Spinal cord (tissue), 10 donors: ENCODE measurements around the gene PKD1L1. TPM values are rescaled to one million over a fixed set of nuclear protein-coding genes. Genes with fewer than 3 reads are reported as not detected.
"Not testable (repeated sequence)": the region's sequence is repeated elsewhere in the genome, so short reads cannot be mapped to it uniquely, and the experiment has no call there.

Source experiments
- DNase-seq, 6 donors: peaks; one replicate each; pipeline versions ENCODE4 v3.0.0 to v3.0.0-alpha.2; 2013 to 2015; ENCODE audit warnings: low spot score in 6 of 6, low read depth in 4 of 6
- H3K27ac ChIP-seq: one replicate; pipeline ENCODE4 v1.5.1; 2013; ENCODE audit warnings: low read depth, low read length, control low read depth
- H3K27me3 ChIP-seq: one replicate; pipeline ENCODE4 v1.6.1; 2013; ENCODE audit warnings: low read length; ENCODE audit not compliant: control insufficient read depth, insufficient read depth
- H3K36me3 ChIP-seq: one replicate; pipeline ENCODE4 v1.6.1; 2013; ENCODE audit warnings: low read length; ENCODE audit not compliant: control insufficient read depth, insufficient read depth
- H3K4me1 ChIP-seq: one replicate; pipeline ENCODE4 v1.6.1; 2013; ENCODE audit warnings: low read length; ENCODE audit not compliant: control insufficient read depth, insufficient read depth
- H3K4me3 ChIP-seq: one replicate; pipeline ENCODE4 v1.5.1; 2013; ENCODE audit warnings: low read depth, low read length, control low read depth
- H3K9me3 ChIP-seq: one replicate; pipeline ENCODE4 v1.6.1; 2013; ENCODE audit warnings: low read length; ENCODE audit not compliant: control insufficient read depth, insufficient read depth
- WGBS: methylation state at CpG from one replicate; pipeline ENCODE4 v1.1.5; 2013; ENCODE audit warnings: missing lambda C conversion rate; ENCODE audit not compliant: insufficient coverage; 5-methylcytosine and 5-hydroxymethylcytosine counted together
- polyA plus RNA-seq, 2 donors: library from polyadenylated mRNA; unstranded; fragments of 120-200 nt; gene quantifications; one replicate each; pipeline ENCODE4 v1.2.1, GENCODE V29; 2013; ENCODE audit not compliant: insufficient read length in 2 of 2
- total RNA-seq, 2 donors: library from RNA; depleted of rRNA in 1 of 2; stranded (reverse); fragments of 120-200 nt in 1 of 2; fragments of >200 nt in 1 of 2; gene quantifications; one replicate each; pipeline versions ENCODE4 v1.2.3 to v1.2.4, GENCODE V29; 2013 to 2014
- donor health status: healthy.

The PKD1L1 gene
- total and polyA plus RNA-seq, 4 donors: 0.44 to 1.4 (median 1.1) TPM

DNA sequence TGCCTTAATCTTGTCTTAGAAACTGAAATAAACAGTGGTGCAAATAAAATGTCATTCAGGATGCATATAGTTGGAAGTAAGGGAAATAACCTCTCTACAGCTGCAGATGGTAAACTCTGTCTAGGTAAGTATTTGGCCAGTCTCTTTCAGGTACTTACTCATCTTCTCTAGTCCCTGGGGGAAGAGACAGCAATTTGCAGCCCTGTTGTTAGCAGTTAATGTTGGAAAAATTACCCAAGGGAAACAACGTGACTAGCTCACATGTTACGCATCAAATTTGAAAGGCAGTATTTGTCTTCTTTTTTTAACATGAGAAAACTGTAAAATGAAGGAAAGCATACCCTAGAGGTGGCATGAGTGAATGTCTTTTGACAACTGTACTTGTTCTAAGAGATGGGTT is 34.3 kb upstream of the PKD1L1 start:
- DNase-seq: peak in 1 of 6 donors; percentile 74
- H3K4me1 ChIP-seq: peaks cover 4% of the 10 kb centered on the region
- H3K27me3 ChIP-seq: no peaks in the 10 kb centered on the region
- WGBS: 50% methylated on average over 2 of the region's 2 CpGs
- no peak overlapping the region for H3K27ac ChIP-seq
- H3K36me3 ChIP-seq: peaks cover 3% of the 10 kb centered on the region
- H3K9me3 ChIP-seq: no peaks in the 10 kb centered on the region
- no peak overlapping the region for H3K4me3 ChIP-seq

DNA sequence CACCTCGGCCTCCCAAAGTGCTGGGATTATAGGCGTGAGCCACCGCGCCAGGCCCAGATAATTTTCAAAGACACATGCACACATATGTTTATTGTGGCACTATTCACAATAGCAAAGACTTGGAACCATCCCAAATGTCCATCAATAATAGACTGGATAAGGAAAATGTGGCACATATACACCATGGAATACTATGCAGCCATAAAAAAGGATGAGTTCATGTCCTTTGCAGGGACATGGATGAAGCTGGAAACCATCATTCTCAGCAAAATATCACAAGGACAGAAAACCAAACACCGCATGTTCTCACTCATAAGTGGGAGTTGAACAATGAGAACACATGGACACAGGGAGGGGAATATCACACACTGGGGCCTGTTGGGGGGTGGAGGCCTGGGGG is 32.4 kb upstream of the PKD1L1 start:
- peaks cover 11% of the 10 kb centered on the region for H3K36me3 ChIP-seq
- WGBS: no CpG with 5 or more reads among the region's 5 CpGs
- not testable (repeated sequence) for H3K4me1 ChIP-seq, H3K9me3 ChIP-seq, H3K4me3 ChIP-seq, H3K27me3 ChIP-seq, DNase-seq, H3K27ac ChIP-seq

DNA sequence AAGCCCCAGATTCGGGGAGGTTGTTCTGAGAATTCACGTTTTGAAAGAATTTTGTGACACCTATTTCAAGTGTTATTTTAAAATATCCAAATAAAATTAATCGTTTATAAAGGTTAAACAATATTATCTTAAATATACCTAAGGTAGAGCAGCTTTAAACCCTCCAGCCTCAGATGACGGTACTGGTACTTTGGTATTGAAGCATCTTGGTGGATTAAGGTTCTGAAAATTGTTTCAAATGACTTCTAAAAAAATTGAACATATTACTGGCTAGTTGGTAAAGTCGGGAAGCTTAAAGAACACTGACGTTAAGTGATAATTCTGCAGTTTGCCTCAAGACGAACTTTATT is 31.5 kb upstream of the PKD1L1 start:
- Histone ChIP-seq H3K27ac (peak overlapping the region; percentile 91), H3K4me3 (peak overlapping the region; percentile 88), H3K27me3 (no peaks in the 10 kb centered on the region), H3K9me3 (no peaks in the 10 kb centered on the region), H3K36me3 (peaks cover 18% of the 10 kb centered on the region), H3K4me1 (peaks cover 4% of the 10 kb centered on the region)
- DNase-seq: peak in 1 of 6 donors; percentile 19
- no CpG with 5 or more reads among the region's 7 CpGs for WGBS

DNA sequence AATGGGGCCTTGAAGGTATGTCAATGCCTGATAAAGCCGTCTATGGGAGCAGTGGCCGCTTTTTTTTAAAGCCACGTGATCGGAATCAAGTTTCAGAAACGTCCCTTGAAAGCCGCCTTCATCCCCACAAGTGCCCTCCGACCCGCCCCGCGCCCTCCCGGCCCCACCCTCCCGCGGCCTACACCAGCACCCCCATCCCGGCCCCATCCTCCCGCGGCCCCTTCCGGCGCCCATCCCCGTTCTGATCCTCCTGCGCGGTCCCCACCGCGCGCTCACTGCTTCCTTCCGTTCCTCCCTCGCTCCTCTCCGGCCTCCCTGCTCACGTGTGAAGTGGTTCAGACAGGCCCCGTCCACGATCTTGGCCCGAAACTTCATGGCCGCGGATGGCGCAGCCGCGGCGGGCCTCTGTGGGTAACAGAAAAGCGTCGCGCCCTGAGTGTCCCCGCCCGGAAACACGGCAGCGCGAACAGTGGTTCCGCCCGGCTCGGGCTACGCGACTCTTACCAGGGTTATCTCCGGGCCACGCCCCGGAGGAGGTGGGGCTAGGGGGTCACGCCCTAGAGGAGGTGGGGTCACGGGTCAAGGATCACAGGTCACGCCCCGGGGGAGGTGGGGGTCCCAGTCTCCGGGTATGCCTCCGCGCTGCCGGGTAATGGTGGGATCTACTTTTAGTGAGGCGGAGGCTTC is 31.0 kb upstream of the PKD1L1 start, which contains the start of gene HUS1:
TSS of gene HUS1 (minus strand) at position 471 of the 687 bp plus-strand sequence. CDS start at position 375, 96 bp downstream.
- Histone ChIP-seq H3K9me3 (no peaks in the 10 kb centered on the region), H3K4me1 (peaks cover 4% of the 10 kb centered on the region), H3K4me3 (peak within 1 kb of the TSS; percentile 88), H3K36me3 (peaks cover 23% of the 10 kb centered on the region), H3K27ac (peak within 1 kb of the TSS; percentile 91), H3K27me3 (no peaks in the 10 kb centered on the region)
- DNase-seq: peak; percentile 74 to 97 (median 78)
- WGBS: under 1% methylated on average over 50 of the region's 62 CpGs

GRCh38 chr7:47978790-47979144 is 30.5 kb upstream of the PKD1L1 start:
- DNase-seq: no peak
- Histone ChIP-seq H3K27me3 (no peaks in the 10 kb centered on the region), H3K9me3 (no peaks in the 10 kb centered on the region), H3K4me1 (peaks cover 4% of the 10 kb centered on the region), H3K4me3 (peak overlapping the region; percentile 88), H3K36me3 (peaks cover 28% of the 10 kb centered on the region), H3K27ac (peak overlapping the region; percentile 61)
- WGBS: 29% methylated on average over 3 of the region's 4 CpGs

GRCh38 chr7:47973739-47974138 is 25.5 kb upstream of the PKD1L1 start:
- peaks cover 43% of the 10 kb centered on the region for H3K36me3 ChIP-seq
- H3K27me3 ChIP-seq: no peaks in the 10 kb centered on the region
- no peak overlapping the region for H3K4me3 ChIP-seq
- H3K9me3 ChIP-seq: no peaks in the 10 kb centered on the region
- no peak overlapping the region for H3K27ac ChIP-seq
- WGBS: 83% methylated on average over 1 of the region's 1 CpG
- no peak for DNase-seq
- H3K4me1 ChIP-seq: no peaks in the 10 kb centered on the region

DNA sequence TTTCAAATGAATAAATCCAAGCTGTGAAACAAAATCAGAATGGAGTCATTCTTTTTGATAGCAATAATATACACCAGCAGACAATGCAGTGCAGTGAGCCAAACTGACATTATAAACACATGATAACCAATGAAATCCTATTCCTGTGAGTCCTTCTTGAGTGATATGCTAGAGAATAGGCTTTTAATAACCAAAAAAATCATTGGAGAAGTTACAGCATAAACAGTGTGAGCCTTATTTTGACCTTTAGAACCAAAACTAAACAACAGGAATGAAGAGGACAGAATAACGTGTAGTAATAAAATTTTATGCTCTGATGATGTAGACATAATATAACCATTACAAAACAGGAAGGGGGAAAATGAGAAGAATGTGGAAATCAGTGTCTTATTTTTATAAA is 22.5 kb upstream of the PKD1L1 start:
- DNase-seq: no peak

DNA sequence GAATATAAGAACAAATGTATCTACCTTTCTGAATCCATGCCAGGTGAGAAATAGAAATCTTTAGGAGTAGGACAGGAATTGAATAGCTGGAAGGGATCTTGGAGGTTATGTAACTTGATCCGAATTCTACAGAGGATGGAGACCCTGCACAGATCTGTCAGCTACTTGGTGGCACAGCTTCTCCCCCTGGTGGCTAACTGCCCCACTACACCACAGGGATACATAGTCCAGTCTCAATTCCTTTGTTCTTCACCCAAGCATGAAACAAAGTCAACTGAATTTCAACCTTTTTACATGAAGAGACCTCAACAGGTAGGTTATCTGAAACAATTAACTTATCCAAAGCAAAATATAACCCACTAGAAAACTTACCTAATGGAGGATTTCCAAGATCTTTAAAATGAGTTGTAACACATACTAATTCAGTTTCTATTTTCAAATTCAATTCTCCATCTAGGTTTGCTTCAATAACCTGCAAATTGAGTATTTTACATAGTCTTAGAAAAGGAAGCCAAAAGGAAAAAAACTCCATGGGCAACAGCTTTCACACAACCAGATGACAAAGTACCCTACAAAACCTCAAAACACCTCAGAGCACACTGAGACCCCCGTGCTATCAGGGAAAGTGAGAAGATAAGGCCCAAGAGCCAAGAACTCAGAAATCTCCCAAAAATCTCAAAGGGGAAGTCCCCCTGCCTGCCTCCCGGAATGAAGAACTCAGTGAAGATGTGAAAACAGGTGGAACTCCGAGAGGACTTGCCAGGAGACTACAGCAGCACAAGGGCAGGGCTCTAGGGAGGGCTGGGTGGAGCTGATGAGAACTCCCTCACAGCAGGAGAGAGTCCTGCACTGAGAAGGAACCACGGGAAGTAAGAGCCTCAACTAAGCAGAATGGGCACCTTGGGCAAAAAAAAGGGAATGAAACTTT is 20.8 kb upstream of the PKD1L1 start:
- H3K36me3 ChIP-seq: peaks cover 51% of the 10 kb centered on the region
- H3K9me3 ChIP-seq: no peaks in the 10 kb centered on the region
- 44% methylated on average over 3 of the region's 5 CpGs for WGBS
- H3K4me3 ChIP-seq: no peak overlapping the region
- peak in 5 of 6 donors; percentile 36 to 93 (median 69) for DNase-seq
- no peak overlapping the region for H3K27ac ChIP-seq
- H3K27me3 ChIP-seq: no peaks in the 10 kb centered on the region
- no peaks in the 10 kb centered on the region for H3K4me1 ChIP-seq

More for the DNA sequence above, 22.5 kb upstream of the PKD1L1 start:
- H3K27me3 ChIP-seq: no peaks in the 10 kb centered on the region
- no CpG with 5 or more reads among the region's 1 CpG for WGBS
- H3K36me3 ChIP-seq: peaks cover 51% of the 10 kb centered on the region
- no peaks in the 10 kb centered on the region for H3K4me1 ChIP-seq
- H3K9me3 ChIP-seq: no peaks in the 10 kb centered on the region
- no peak overlapping the region for H3K4me3 ChIP-seq
- no peak overlapping the region for H3K27ac ChIP-seq

DNA sequence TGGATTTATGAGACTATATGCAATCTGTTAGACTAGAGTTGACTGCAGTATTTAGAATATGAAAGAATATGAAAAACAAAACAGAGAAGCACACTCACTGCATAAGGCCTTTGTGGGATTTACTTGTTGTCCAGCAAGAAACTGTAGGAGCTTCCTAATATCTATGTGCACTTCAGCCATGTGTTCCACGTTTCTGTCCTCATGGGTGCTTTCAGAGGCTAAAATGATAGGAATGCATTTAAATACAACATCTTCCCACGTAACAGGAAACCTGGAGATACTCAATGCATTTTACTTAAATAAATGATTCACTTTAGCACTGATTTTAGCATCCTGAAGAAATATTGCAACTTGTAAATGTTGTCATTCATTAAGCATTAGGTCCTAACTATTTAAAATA is 19.4 kb upstream of the PKD1L1 start:
- 100% methylated on average over 1 of the region's 2 CpGs for WGBS
- H3K36me3 ChIP-seq: peaks cover 48% of the 10 kb centered on the region
- H3K27me3 ChIP-seq: no peaks in the 10 kb centered on the region

More for the DNA sequence above, 19.4 kb upstream of the PKD1L1 start:
- DNase-seq: no peak
- Histone ChIP-seq H3K4me1 (no peaks in the 10 kb centered on the region), H3K4me3 (no peak overlapping the region), H3K9me3 (no peaks in the 10 kb centered on the region), H3K27ac (no peak overlapping the region)
